ENCODE data around the gene ERC1.

DNA sequence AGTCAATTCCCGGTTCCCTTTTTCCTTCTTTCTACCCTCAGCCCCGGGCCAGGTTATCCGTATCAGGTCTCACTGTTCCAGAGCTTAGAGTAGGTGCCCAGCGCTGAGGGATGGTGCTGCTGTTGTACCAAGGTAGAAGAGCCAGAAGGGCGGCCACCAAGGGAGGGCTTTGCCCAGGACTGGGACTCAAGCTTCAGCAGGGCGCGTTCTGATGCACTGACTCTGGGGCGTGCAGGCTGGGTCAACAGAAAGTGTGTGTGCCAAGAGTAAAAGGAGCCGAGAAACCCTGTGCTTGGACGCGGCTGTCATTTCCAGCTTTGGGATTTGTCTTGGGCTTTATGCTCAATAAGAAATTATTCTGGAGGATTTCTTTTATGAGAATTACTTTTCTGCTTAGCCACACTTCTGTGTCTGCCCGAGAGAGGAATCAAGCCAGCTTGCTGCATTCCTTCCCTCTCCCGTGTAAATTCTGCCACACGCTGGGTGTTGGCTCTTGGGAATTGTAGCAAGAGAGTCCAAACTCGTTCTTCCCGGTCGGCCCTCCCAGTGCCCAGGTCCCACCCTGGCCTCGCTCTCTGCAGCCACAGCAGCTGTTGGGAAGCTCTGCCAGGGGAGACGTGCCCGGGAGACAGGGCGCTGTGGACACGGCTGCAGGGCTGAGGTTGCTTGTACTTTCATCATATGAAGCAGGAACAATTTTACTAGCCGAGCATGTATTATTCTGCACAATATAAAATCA, 505.3 kb downstream of the ERC1 start:
- TF ChIP-seq POLR2A (IDR thresholded peaks at IDR 0.05; ENCODE audit: low read depth, low read length) (no peak), BHLHE40 (IDR thresholded peaks at IDR 0.05; ENCODE audit: low read depth, low read length) (no peak), FOS (IDR thresholded peaks at IDR 0.05; ENCODE audit: low read depth, low read length) (no peak), MXI1 (IDR thresholded peaks at IDR 0.05; ENCODE audit: borderline replicate concordance, low read depth, low read length) (no peak), RFX5 (IDR thresholded peaks at IDR 0.05; ENCODE audit: low read depth, low read length) (no peak), MAZ (IDR thresholded peaks at IDR 0.05; ENCODE audit: borderline replicate concordance, low read depth, low read length) (no peak), SMC3 (IDR thresholded peaks at IDR 0.05; ENCODE audit: low read depth, low read length) (no peak)
- TF ChIP-seq, protein P1, sequence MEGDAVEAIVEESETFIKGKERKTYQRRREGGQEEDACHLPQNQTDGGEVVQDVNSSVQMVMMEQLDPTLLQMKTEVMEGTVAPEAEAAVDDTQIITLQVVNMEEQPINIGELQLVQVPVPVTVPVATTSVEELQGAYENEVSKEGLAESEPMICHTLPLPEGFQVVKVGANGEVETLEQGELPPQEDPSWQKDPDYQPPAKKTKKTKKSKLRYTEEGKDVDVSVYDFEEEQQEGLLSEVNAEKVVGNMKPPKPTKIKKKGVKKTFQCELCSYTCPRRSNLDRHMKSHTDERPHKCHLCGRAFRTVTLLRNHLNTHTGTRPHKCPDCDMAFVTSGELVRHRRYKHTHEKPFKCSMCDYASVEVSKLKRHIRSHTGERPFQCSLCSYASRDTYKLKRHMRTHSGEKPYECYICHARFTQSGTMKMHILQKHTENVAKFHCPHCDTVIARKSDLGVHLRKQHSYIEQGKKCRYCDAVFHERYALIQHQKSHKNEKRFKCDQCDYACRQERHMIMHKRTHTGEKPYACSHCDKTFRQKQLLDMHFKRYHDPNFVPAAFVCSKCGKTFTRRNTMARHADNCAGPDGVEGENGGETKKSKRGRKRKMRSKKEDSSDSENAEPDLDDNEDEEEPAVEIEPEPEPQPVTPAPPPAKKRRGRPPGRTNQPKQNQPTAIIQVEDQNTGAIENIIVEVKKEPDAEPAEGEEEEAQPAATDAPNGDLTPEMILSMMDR (conservative IDR thresholded peaks at IDR 0.05; ENCODE audit: low read depth, low read length) = no peak
